T-helper 17 cell (primary cell): ENCODE data around the gene SLC26A1. TPM values are rescaled to one million over a fixed set of nuclear protein-coding genes. Genes with fewer than 3 reads are reported as not detected.
"Not testable (repeated sequence)": the region's sequence is repeated elsewhere in the genome, so short reads cannot be mapped to it uniquely, and the experiment has no call there.

Source experiments
- ATAC-seq: fragments of 150-1000 bp; cut with Tn5 transposase; 2 replicates; pipeline ENCODE4 v1.10.0; 2021; ENCODE audit warnings: mild to moderate bottlenecking, moderate library complexity
- DNase-seq, 3 donors: peaks; one replicate each; pipeline versions ENCODE4 v3.0.0 to v3.0.0-alpha.2; 2020 to 2021
- H3K9me3 ChIP-seq: one replicate; pipeline ENCODE4 v1.7.0; 2013; ENCODE audit warnings: low read length, mild to moderate bottlenecking; ENCODE audit not compliant: control insufficient read depth, poor library complexity, severe bottlenecking
- H3K27ac Mint-ChIP-seq: one replicate; pipeline ENCODE4 v1.8.0; 2022; ENCODE audit warnings: mild to moderate bottlenecking, moderate library complexity, mixed read lengths
- H3K27me3 Mint-ChIP-seq: one replicate; pipeline ENCODE4 v1.8.0; 2022; ENCODE audit warnings: mixed read lengths
- H3K36me3 Mint-ChIP-seq: one replicate; pipeline ENCODE4 v1.8.0; 2022; ENCODE audit warnings: low read depth, mixed read lengths
- H3K4me1 Mint-ChIP-seq: one replicate; pipeline ENCODE4 v1.8.0; 2022; ENCODE audit warnings: mild to moderate bottlenecking, mixed read lengths
- H3K4me3 Mint-ChIP-seq: one replicate; pipeline ENCODE4 v1.8.0; 2022; ENCODE audit warnings: mild to moderate bottlenecking, moderate library complexity, mixed read lengths
- total RNA-seq, 4 donors: library from RNA in 2 of 4; stranded (reverse) in 2 of 4; gene quantifications; one replicate each; pipeline ENCODE4 v1.2.3 and lab custom pipeline; 2022 to 2026

Gene SLC26A1
- total RNA-seq, 2 donors from 2014 or later, result 0.21 TPM; not detected in 1

DNA sequence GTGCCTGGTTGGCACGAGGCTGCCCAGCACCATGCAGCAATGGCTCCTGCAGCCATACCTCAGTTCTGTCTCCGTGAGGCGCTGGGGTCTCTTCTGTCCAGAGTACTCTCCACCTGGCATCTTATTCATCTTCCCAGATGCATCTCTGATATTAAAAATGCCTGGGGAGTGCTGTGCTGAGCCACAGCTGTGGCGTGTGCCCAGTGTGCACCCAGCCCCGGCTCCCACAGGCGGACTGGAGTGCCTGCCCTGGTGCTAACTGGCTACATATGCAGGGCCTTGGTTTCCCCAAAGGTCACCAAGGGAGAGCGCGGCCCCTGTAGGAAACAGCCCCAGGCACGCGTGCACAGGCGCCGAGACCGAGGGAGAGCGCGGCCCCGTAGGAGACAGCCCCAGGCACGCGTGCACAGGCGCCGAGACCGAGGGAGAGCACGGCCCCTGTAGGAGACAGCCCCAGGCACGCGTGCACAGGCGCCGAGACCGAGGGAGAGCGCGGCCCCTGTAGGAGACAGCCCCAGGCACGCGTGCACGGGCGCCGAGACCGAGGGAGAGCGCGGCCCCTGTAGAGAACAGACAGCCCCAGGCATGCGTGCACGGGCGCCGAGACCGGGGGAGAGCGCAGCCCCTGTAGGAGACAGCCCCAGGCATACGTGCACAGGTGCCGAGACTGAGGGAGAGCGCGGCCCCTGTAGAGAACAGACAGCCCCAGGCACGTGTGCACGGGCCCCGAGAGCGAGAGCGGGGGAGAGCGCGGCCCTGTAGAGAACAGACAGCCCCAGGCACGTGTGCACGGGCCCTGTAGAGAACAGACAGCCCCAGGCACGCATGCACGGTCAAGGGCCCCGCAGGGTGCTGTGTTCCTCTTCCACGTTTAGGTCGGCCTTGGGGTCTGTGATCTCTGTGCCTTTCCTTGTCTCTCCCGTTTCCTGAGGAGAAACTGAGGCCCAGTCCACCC, 46.4 kb downstream of the SLC26A1 start:
- DNase-seq, result no peak
- Mint-ChIP-seq H3K36me3 (no peaks in the 10 kb centered on the region), H3K4me3 (no peak overlapping the region), H3K4me1 (peaks cover 9% of the 10 kb centered on the region), H3K27me3 (no peaks in the 10 kb centered on the region), H3K27ac (no peak overlapping the region)
- no peaks in the 10 kb centered on the region for H3K9me3 ChIP-seq
- no peak for ATAC-seq

DNA sequence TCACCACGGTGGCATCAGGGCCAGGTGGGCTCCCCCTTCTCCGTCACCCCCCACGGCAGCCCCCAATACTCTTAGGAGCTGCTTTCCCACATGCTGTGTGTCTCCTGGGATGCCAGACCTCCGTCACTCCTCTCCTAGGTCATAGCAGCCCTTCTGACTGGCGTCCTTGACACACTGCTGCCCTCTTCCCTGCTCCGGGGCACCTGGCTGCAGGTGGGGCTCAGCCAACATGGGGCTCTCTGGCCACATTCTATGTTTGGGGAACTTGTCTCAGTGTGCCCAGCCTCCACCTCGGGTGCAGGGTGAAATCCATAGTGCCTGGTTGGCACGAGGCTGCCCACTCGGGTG, 47.1 kb downstream of the SLC26A1 start:
- Mint-ChIP-seq H3K27me3 (no peaks in the 10 kb centered on the region), H3K36me3 (no peaks in the 10 kb centered on the region), H3K4me3 (no peak overlapping the region), H3K4me1 (peaks cover 9% of the 10 kb centered on the region), H3K27ac (no peak overlapping the region)
- ATAC-seq, result no peak
- H3K9me3 ChIP-seq, result no peaks in the 10 kb centered on the region
- no peak for DNase-seq

DNA sequence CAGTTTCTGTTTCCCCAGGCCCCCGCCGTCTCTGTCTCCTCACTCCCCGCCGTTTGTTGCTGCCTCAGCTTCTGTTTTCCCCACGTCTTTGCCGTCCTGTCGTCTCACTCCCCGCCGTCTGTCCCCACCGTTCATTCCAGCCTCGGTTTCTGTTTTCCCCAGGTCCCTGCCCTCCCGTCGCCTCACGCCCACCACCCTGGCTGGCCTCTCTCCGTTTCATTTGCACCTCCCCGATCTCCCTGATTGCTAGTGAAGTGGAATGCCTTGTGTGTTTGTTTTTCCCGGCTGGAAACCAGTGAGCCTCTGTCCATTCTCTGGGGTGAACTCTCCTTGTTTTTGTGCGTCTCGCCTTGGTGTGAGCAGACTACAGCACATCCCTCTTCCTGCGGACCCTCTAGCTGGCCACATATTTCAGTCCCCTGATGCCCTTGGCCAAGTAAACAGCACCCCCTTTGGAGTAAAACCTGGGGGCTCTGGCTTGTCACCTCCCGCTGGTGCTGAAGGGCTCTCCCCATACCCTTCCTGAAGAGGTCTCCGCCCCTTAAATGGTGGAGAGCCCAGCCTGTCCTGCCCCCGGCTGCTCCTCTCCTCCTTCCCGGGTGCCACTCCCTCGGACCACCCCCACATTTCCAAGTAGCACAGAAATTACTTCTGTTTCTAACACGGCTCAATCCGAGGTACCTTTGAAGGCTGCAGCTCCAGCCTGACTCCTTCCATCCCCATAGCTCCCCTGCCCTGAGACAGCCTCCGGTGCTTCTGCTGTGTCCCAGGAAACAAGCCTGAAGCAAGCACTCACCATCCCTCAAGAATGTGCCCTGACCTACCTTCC, 47.7 kb downstream of the SLC26A1 start:
- Mint-ChIP-seq H3K36me3 (no peaks in the 10 kb centered on the region), H3K27me3 (no peaks in the 10 kb centered on the region), H3K4me1 (peaks cover 9% of the 10 kb centered on the region), H3K27ac (peak overlapping the region; percentile 39), H3K4me3 (no peak overlapping the region)
- no peaks in the 10 kb centered on the region for H3K9me3 ChIP-seq
- no peak for DNase-seq
- no peak for ATAC-seq

DNA sequence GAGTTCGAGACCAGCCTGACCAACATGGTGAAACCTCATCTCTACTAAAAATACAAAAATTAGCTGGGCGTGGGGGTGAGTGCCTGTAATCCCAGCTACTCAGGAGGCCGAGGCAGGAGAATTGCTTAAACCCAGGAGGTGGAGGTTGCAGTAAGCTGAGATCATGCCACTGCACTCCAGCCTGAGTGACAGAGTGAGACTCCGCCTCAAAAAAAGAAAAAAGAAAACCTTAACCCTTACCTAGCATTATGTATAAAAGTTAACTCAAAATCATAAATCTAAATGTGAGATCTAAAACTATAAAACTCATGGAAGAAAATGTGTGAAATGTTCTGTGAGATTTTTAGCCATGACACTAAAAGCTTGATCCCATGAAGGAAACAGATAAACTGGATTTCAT, 53.7 kb downstream of the SLC26A1 start:
- not testable (repeated sequence) for H3K27me3 Mint-ChIP-seq, ATAC-seq, H3K27ac Mint-ChIP-seq, H3K36me3 Mint-ChIP-seq, H3K4me1 Mint-ChIP-seq, H3K9me3 ChIP-seq, H3K4me3 Mint-ChIP-seq, DNase-seq

Other genes starting within 250 kb of the SLC26A1 start
- gene CPLX1, start 167.3 kb downstream of the SLC26A1 start, total RNA-seq, result 1 to 10 TPM; 3.1 to 3.7 TPM
- 100 to 1,000 TPM; 192 to 215 TPM for gene GAK, start 61.1 kb downstream of the SLC26A1 start, total RNA-seq
- gene TMEM175, start 60.9 kb downstream of the SLC26A1 start, total RNA-seq, result 10 to 100 TPM; 36.9 to 43.6 TPM
- gene DGKQ, start 19.8 kb downstream of the SLC26A1 start, total RNA-seq, result 10 to 100 TPM; 13.5 to 14.4 TPM
- gene IDUA, start 6.4 kb downstream of the SLC26A1 start, total RNA-seq, result 10 to 100 TPM; 56.9 to 58.6 TPM
- 10 to 100 TPM; 23.1 to 30.1 TPM for gene FGFRL1, start 18.2 kb upstream of the SLC26A1 start, total RNA-seq
- gene RNF212, start 120.2 kb upstream of the SLC26A1 start, total RNA-seq, result 1 to 10 TPM; 2.1 to 2.6 TPM
- 1 to 10 TPM; 5.2 to 7.4 TPM for gene SPON2, start 179.2 kb upstream of the SLC26A1 start, total RNA-seq